DMS114 treated with DMSO at 0.1 percent for 48 hours (cell line): ENCODE data around the gene TMEM9.
A peak's percentile ranks its signal among the peaks of the same experiment; 100 is the strongest.

ENCODE experiments used
- DNase-seq: peaks from one replicate; lab custom pipeline; 2025; ENCODE audit not compliant: unreplicated experiment; lab: John Stamatoyannopoulos, UW

TMEM9 gene

DNA sequence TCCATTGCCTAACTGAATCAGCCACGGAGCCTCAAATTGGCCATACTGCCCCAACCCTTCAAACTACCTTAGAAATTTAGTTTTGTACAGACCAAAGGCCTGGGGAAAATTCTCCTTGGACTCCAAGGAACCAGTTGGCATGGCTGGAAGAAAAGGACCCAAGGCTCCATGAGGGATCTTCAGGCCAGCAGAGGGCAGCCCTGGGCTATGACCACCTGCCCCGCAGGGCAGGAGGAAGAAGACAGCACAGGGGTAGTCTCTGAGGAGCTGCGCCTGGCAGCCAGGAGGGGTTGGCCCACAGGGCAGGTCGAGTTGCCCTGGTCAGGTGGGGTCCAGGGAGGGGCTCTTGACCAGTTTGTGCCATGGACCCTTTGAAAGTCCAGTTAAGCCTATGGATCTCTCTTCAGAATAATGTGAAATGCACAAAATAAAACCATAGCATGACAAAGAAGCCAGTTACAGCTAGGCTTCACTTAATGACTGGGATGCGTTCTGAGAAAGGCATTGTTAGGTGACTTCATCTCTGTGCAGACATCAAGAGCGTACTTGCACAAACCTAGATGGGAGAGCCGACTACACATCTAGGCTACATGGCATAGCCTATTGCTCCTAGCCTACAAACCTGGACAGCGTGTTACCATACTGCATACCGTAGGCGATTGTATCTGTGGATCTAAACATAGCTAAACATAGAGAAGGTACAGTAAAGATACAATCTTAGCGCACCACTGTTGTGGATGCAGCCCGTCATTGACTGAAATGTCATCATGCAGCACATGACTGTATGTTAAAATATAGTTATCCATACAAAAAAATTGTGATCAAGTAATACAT lies 68.2 kb downstream of the TMEM9 start:
- DNase-seq: peak; percentile 6
